Measurements from ENCODE around the gene SLC4A8. TPM values are rescaled to one million over a fixed set of nuclear protein-coding genes. Genes with fewer than 3 reads are reported as not detected.

SLC4A8 gene
- total RNA-seq, 1 donor from 2014 or later: 2.4 TPM

GRCh38 chr12:51401020-51401419 lies 23.6 kb upstream of the SLC4A8 start:
- no peaks in the 10 kb centered on the region for H3K27me3 Mint-ChIP-seq (ENCODE audit: low read depth)
- H3K36me3 Mint-ChIP-seq (ENCODE audit: low read depth): no peaks in the 10 kb centered on the region
- no peaks in the 10 kb centered on the region for H3K9me3 Mint-ChIP-seq (ENCODE audit: low read depth)
- TF ChIP-seq CTCF (IDR thresholded peaks at IDR 0.05): no peak
- DNase-seq (ENCODE audit: low spot score): no peak
- no peak overlapping the region for H3K27ac Mint-ChIP-seq (ENCODE audit: unreplicated experiment)
- no peaks in the 10 kb centered on the region for H3K4me1 Mint-ChIP-seq (ENCODE audit: low read depth)
- H3K4me3 Mint-ChIP-seq (ENCODE audit: unreplicated experiment): no peak overlapping the region

- Mint-ChIP-seq H3K9me3 (ENCODE audit: low read depth) (no peaks in the 10 kb centered on the region), H3K27ac (ENCODE audit: unreplicated experiment) (no peak overlapping the region), H3K4me1 (ENCODE audit: low read depth) (no peaks in the 10 kb centered on the region), H3K4me3 (ENCODE audit: unreplicated experiment) (no peak overlapping the region), H3K36me3 (ENCODE audit: low read depth) (no peaks in the 10 kb centered on the region), H3K27me3 (ENCODE audit: low read depth) (no peaks in the 10 kb centered on the region)
- DNase-seq (ENCODE audit: low spot score): no peak
- no peak for TF ChIP-seq CTCF (IDR thresholded peaks at IDR 0.05)
Measured at GRCh38 chr12:51401486-51401885, 23.1 kb upstream of the SLC4A8 start.

DNA sequence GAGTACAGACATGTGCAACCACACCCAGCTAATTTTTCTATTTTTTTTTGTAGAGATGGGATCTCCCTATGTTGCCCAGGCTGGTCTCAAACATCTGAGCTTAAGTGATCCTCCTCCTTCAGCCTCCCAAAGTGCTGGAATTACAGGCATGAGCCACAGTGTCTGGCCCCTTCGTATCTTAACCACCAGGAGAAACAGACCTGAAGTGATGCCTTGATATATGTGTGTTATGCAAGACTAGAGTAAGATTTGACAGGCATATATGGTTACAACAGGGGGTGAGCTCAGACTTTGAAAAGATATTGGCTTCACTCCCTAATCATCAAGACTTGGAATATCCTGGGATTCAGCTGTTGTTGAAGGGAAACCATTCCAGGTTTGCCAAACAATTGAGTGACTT lies 22.7 kb upstream of the SLC4A8 start:
- Mint-ChIP-seq H3K4me3 (ENCODE audit: unreplicated experiment) (no peak overlapping the region), H3K36me3 (ENCODE audit: low read depth) (no peaks in the 10 kb centered on the region), H3K4me1 (ENCODE audit: low read depth) (no peaks in the 10 kb centered on the region), H3K9me3 (ENCODE audit: low read depth) (no peaks in the 10 kb centered on the region), H3K27me3 (ENCODE audit: low read depth) (no peaks in the 10 kb centered on the region), H3K27ac (ENCODE audit: unreplicated experiment) (no peak overlapping the region)
- TF ChIP-seq CTCF (IDR thresholded peaks at IDR 0.05): no peak
- DNase-seq (ENCODE audit: low spot score): no peak

- no peak for DNase-seq (ENCODE audit: low spot score)
- no peaks in the 10 kb centered on the region for H3K4me1 Mint-ChIP-seq (ENCODE audit: low read depth)
- H3K27me3 Mint-ChIP-seq (ENCODE audit: low read depth): no peaks in the 10 kb centered on the region
- no peak overlapping the region for H3K27ac Mint-ChIP-seq (ENCODE audit: unreplicated experiment)
- TF ChIP-seq CTCF (IDR thresholded peaks at IDR 0.05): no peak
- no peak overlapping the region for H3K4me3 Mint-ChIP-seq (ENCODE audit: unreplicated experiment)
- H3K9me3 Mint-ChIP-seq (ENCODE audit: low read depth): no peaks in the 10 kb centered on the region
- H3K36me3 Mint-ChIP-seq (ENCODE audit: low read depth): no peaks in the 10 kb centered on the region
Measured at GRCh38 chr12:51403159-51403558, 21.5 kb upstream of the SLC4A8 start.

DNA sequence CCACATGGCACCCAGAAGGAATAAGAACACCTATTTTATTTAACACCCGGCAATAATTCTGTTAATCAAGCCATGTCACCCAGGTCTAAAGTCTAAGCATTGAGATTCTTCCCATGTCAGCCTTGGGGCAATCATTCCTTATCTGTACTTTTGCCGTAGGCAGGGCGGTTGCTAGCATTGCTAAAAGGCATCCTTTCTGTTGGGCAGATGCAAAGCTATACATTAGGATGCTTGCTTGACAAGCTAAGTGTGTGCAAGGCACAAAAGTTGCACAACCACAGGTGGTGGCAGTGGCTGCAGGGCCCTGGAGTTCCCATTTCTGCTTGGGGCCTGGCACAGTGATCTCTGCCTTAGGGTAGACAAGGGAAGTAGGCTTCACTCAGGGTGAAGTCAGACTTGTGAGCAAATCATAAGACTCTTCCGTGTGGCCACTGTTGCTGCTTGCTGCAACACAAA lies 20.9 kb upstream of the SLC4A8 start:
- no peak overlapping the region for H3K27ac Mint-ChIP-seq (ENCODE audit: unreplicated experiment)

More for the DNA sequence above, 20.9 kb upstream of the SLC4A8 start:
- H3K4me1 Mint-ChIP-seq (ENCODE audit: low read depth): no peaks in the 10 kb centered on the region
- no peaks in the 10 kb centered on the region for H3K9me3 Mint-ChIP-seq (ENCODE audit: low read depth)
- no peak overlapping the region for H3K4me3 Mint-ChIP-seq (ENCODE audit: unreplicated experiment)
- DNase-seq (ENCODE audit: low spot score): no peak
- H3K36me3 Mint-ChIP-seq (ENCODE audit: low read depth): no peaks in the 10 kb centered on the region
- TF ChIP-seq CTCF (IDR thresholded peaks at IDR 0.05): no peak
- H3K27me3 Mint-ChIP-seq (ENCODE audit: low read depth): no peaks in the 10 kb centered on the region

All from chondrocyte (in vitro differentiated cells).